MCF 10A (cell line): ENCODE results near the gene FOXD4L6. TPM values are rescaled to one million over a fixed set of nuclear protein-coding genes. Genes with fewer than 3 reads are reported as not detected.
"Not testable (repeated sequence)": the region's sequence is repeated elsewhere in the genome, so short reads cannot be mapped to it uniquely, and the experiment has no call there.

ENCODE experiments used
- Bru-seq: library from RNA; stranded (reverse); fragments of 400-500 nt; gene quantifications from one replicate; lab custom pipeline; 2021; lab: Mats Ljungman, UMichigan
- BruChase-seq, 2 experiments: library from RNA; stranded (reverse); fragments of 400-500 nt; gene quantifications; one replicate each; lab custom pipeline; 2021; lab: Mats Ljungman, UMichigan
- BruUV-seq: library from RNA; stranded (reverse); fragments of 400-500 nt; replicated peaks from 2 replicates; lab custom pipeline; 2021; lab: Mats Ljungman, UMichigan
- CTCF ChIA-PET: fragments of 300-600 bp; sonication (Branson Sonifier 250); formaldehyde crosslinking; extraction: SDS; loops from one replicate; lab custom pipeline; 2021; ENCODE audit warnings: antibody characterized with exemption, inconsistent platforms; lab: Yijun Ruan, JAX
- POLR2A ChIA-PET: fragments of 300-600, 350-650 bp; sonication (Branson Sonifier 250); formaldehyde crosslinking; extraction: SDS; loops from one replicate; lab custom pipeline; 2020; ENCODE audit warnings: antibody characterized with exemption, inconsistent platforms; lab: Yijun Ruan, JAX
- DNase-seq: peaks from one replicate; pipeline ENCODE4 v3.0.0-alpha.2; 2018; ENCODE audit not compliant: unreplicated experiment
- H3K27ac Mint-ChIP-seq: one replicate; pipeline ENCODE4 v1.8.0; 2022; ENCODE audit warnings: mild to moderate bottlenecking, low read depth, mixed read lengths; ENCODE audit not compliant: unreplicated experiment
- H3K27me3 Mint-ChIP-seq: one replicate; pipeline ENCODE4 v1.8.0; 2022; ENCODE audit warnings: mixed read lengths; ENCODE audit not compliant: insufficient read depth, unreplicated experiment
- H3K36me3 Mint-ChIP-seq: one replicate; pipeline ENCODE4 v1.8.0; 2022; ENCODE audit warnings: mild to moderate bottlenecking, moderate library complexity, mixed read lengths; ENCODE audit not compliant: insufficient read depth, unreplicated experiment
- H3K4me1 Mint-ChIP-seq: one replicate; pipeline ENCODE4 v1.8.0; 2022; ENCODE audit warnings: mixed read lengths; ENCODE audit not compliant: insufficient read depth, unreplicated experiment
- H3K4me3 Mint-ChIP-seq: one replicate; pipeline ENCODE4 v1.8.0; 2022; ENCODE audit warnings: mild to moderate bottlenecking, moderate library complexity, mixed read lengths; ENCODE audit not compliant: unreplicated experiment
- H3K9me3 Mint-ChIP-seq: one replicate; pipeline ENCODE4 v1.8.0; 2022; ENCODE audit warnings: mixed read lengths; ENCODE audit not compliant: unreplicated experiment
- intact Hi-C: fragments of 100-400 bp; cut with micrococcal nuclease; formaldehyde crosslinking; loops from 2 replicates; pipeline ENCODE4 v1.14.1; 2022
- long read RNA-seq: library from polyadenylated mRNA; stranded (forward); transcript quantifications from one replicate; pipeline ENCODE4 v2.0.0, GENCODE V29; 2022
- total RNA-seq: library from RNA; stranded (reverse); gene quantifications from 2 replicates; pipeline ENCODE4 v1.2.3, GENCODE V29; 2022

The FOXD4L6 gene
- total RNA-seq (0.30 and 0.69 TPM in 2 replicates), Bru-seq, nascent RNA (percentile 37 among the genes with signal in this experiment), BruChase-seq, experiment 1, labeled RNA remaining after a 6-hour chase (percentile 23 among the genes with signal in this experiment), BruChase-seq, experiment 2, labeled RNA remaining after a 2-hour chase (percentile 32 among the genes with signal in this experiment)
- long read RNA-seq, result 0 reads

GRCh38 chr9:41128581-41128980 lies at the start of gene FOXD4L6:
FOXD4L6 (minus strand) TSS chr9:41128681; CDS start chr9:41128383, 298 bp downstream.
- CTCF ChIA-PET, result not testable (repeated sequence)
- TSS peak; percentile 25 for BruUV-seq

GRCh38 chr9:41174994-41175393 lies 46.5 kb upstream of the FOXD4L6 start:
- CTCF ChIA-PET, intact Hi-C loops, H3K4me1 Mint-ChIP-seq, H3K4me3 Mint-ChIP-seq, H3K9me3 Mint-ChIP-seq, DNase-seq, BruUV-seq, H3K27ac Mint-ChIP-seq, H3K36me3 Mint-ChIP-seq, H3K27me3 Mint-ChIP-seq, POLR2A ChIA-PET: not testable (repeated sequence)

More at GRCh38 chr9:41128581-41128980, at the start of gene FOXD4L6:
- POLR2A ChIA-PET, H3K27ac Mint-ChIP-seq, intact Hi-C loops, H3K9me3 Mint-ChIP-seq, H3K4me1 Mint-ChIP-seq, DNase-seq, H3K36me3 Mint-ChIP-seq, H3K27me3 Mint-ChIP-seq, H3K4me3 Mint-ChIP-seq: not testable (repeated sequence)

- H3K27ac Mint-ChIP-seq, BruUV-seq, DNase-seq, H3K36me3 Mint-ChIP-seq, CTCF ChIA-PET, H3K4me3 Mint-ChIP-seq, H3K27me3 Mint-ChIP-seq, intact Hi-C loops, POLR2A ChIA-PET, H3K9me3 Mint-ChIP-seq, H3K4me1 Mint-ChIP-seq: not testable (repeated sequence)
Measured at GRCh38 chr9:41150116-41150515, 21.6 kb upstream of the FOXD4L6 start.

GRCh38 chr9:41141878-41142277 lies 13.4 kb upstream of the FOXD4L6 start:
- not testable (repeated sequence) for H3K36me3 Mint-ChIP-seq

GRCh38 chr9:41126746-41127446 lies 1.6 kb downstream of the FOXD4L6 start:
- H3K36me3 Mint-ChIP-seq, H3K4me1 Mint-ChIP-seq, CTCF ChIA-PET, H3K27ac Mint-ChIP-seq, H3K27me3 Mint-ChIP-seq, H3K4me3 Mint-ChIP-seq, intact Hi-C loops, POLR2A ChIA-PET, DNase-seq, BruUV-seq, H3K9me3 Mint-ChIP-seq: not testable (repeated sequence)

More at GRCh38 chr9:41141878-41142277, 13.4 kb upstream of the FOXD4L6 start:
- H3K4me3 Mint-ChIP-seq, POLR2A ChIA-PET, BruUV-seq, H3K27ac Mint-ChIP-seq, CTCF ChIA-PET, intact Hi-C loops, H3K9me3 Mint-ChIP-seq, H3K4me1 Mint-ChIP-seq, H3K27me3 Mint-ChIP-seq, DNase-seq: not testable (repeated sequence)

GRCh38 chr9:41125936-41126335 lies 2.5 kb downstream of the FOXD4L6 start:
- H3K27me3 Mint-ChIP-seq, BruUV-seq, H3K36me3 Mint-ChIP-seq: not testable (repeated sequence)

GRCh38 chr9:41125109-41125658 lies 3.3 kb downstream of the FOXD4L6 start:
- H3K4me1 Mint-ChIP-seq, H3K4me3 Mint-ChIP-seq, POLR2A ChIA-PET, CTCF ChIA-PET, intact Hi-C loops, H3K27ac Mint-ChIP-seq, DNase-seq, BruUV-seq, H3K36me3 Mint-ChIP-seq, H3K9me3 Mint-ChIP-seq, H3K27me3 Mint-ChIP-seq: not testable (repeated sequence)

More at GRCh38 chr9:41125936-41126335, 2.5 kb downstream of the FOXD4L6 start:
- POLR2A ChIA-PET, H3K4me1 Mint-ChIP-seq, intact Hi-C loops, H3K27ac Mint-ChIP-seq, CTCF ChIA-PET, H3K9me3 Mint-ChIP-seq, DNase-seq, H3K4me3 Mint-ChIP-seq: not testable (repeated sequence)

- POLR2A ChIA-PET, DNase-seq, intact Hi-C loops, H3K4me3 Mint-ChIP-seq, H3K4me1 Mint-ChIP-seq, CTCF ChIA-PET, H3K27ac Mint-ChIP-seq, H3K27me3 Mint-ChIP-seq, H3K9me3 Mint-ChIP-seq, H3K36me3 Mint-ChIP-seq, BruUV-seq: not testable (repeated sequence)
Measured at GRCh38 chr9:41124250-41125108, 4.0 kb downstream of the FOXD4L6 start.
